ENCODE data around the gene LRRTM2.

LRRTM2 gene

DNA sequence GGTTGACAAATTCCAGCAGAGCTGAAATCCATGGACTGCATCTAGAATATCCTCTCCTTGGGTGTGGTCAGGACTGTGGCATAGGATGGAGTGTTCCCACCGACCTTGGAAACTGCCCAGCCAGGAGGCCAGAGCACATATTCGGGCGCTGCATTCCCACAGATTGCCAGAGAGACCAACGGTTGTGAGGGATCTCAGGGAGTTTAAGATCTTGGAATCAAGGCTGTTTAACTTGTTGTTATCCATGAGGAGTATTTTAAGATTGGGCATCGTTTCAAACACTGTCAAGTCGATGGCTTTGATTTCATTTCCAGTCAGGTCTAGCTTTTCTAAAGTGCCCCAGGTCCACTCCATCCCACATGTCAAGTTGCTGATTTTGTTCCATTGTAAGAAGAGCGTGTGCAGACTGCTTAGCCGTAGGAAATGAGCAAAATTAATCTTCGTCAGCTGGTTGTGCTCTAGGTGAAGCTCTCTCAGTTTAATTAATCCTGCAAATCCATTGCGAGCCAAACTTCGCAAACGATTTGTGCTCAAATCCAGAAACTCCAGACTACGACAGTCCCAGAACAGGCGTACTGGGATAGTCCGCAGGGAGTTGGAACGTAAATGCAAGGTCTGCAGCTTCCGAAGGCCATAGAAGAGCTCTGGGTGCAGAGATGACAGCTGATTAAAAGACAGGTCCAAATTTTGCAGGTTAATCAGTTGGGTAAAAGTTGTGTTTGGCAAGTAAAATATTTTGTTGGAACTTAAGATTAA is 1.5 kb downstream of the LRRTM2 start:
- no peak overlapping the region for H3K4me3 ChIP-seq (ENCODE audit: low read depth, low read length)
- TF ChIP-seq, protein P1, sequence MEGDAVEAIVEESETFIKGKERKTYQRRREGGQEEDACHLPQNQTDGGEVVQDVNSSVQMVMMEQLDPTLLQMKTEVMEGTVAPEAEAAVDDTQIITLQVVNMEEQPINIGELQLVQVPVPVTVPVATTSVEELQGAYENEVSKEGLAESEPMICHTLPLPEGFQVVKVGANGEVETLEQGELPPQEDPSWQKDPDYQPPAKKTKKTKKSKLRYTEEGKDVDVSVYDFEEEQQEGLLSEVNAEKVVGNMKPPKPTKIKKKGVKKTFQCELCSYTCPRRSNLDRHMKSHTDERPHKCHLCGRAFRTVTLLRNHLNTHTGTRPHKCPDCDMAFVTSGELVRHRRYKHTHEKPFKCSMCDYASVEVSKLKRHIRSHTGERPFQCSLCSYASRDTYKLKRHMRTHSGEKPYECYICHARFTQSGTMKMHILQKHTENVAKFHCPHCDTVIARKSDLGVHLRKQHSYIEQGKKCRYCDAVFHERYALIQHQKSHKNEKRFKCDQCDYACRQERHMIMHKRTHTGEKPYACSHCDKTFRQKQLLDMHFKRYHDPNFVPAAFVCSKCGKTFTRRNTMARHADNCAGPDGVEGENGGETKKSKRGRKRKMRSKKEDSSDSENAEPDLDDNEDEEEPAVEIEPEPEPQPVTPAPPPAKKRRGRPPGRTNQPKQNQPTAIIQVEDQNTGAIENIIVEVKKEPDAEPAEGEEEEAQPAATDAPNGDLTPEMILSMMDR (IDR thresholded peaks at IDR 0.05; ENCODE audit: insufficient read depth, low read depth, low read length, missing control alignments) = no peak
- no peak for DNase-seq (ENCODE audit: low read depth)

DNA sequence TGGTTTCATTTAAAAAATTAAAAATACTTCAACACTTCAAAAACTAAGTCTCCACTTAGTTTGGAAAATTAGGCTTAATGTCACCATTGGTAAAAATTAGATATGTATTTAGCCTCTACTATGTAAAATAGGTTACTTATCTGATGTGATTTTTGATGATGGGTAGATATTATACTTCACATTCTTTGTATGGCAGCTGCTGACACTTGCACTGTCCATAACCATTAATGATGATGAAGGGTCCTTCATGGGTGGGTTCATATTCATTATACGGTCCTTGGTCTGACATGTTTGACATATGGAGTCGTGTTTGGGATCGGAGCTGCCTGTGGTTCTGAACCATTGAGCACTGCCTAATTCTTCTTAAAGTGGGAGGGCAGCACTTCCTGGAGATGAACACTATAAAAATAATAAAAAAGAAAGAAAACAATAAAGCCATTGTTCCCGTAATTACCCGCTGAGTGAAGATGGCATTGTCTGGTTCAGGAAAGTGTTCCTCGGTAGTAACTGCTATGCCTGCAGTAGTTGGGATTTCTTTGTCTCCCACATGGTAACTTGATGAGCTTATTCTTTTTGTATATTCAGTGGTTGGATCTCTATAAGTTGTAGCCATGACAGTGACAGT is 2.2 kb downstream of the LRRTM2 start:
- TF ChIP-seq, protein P1 (IDR thresholded peaks at IDR 0.05; ENCODE audit: insufficient read depth, low read depth, low read length, missing control alignments) = no peak
- no peak for DNase-seq (ENCODE audit: low read depth)
- H3K4me3 ChIP-seq (ENCODE audit: low read depth, low read length) = no peak overlapping the region

DNA sequence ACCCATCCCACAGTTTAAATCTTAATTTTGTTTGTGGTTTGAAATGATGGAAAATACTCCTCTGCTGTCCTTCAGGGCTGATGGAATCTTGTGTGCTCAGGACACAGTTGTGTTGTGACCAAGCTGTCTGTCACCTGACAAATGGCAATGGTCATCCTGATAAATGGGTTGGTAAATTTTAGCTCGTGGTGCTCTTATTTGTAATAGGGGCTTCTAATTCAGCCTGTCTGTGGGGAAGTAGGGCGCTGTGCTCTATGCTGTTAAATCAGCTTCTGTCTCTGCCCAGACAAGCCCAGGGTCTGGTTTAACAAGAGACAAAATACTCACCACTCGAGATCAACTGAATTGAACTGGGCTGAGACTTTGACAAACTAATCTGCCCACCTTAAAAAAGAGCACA is 4.5 kb downstream of the LRRTM2 start:
- TF ChIP-seq, protein P1 (IDR thresholded peaks at IDR 0.05; ENCODE audit: insufficient read depth, low read depth, low read length, missing control alignments) = no peak
- DNase-seq (ENCODE audit: low read depth) = no peak
- no peak overlapping the region for H3K4me3 ChIP-seq (ENCODE audit: low read depth, low read length)

DNA sequence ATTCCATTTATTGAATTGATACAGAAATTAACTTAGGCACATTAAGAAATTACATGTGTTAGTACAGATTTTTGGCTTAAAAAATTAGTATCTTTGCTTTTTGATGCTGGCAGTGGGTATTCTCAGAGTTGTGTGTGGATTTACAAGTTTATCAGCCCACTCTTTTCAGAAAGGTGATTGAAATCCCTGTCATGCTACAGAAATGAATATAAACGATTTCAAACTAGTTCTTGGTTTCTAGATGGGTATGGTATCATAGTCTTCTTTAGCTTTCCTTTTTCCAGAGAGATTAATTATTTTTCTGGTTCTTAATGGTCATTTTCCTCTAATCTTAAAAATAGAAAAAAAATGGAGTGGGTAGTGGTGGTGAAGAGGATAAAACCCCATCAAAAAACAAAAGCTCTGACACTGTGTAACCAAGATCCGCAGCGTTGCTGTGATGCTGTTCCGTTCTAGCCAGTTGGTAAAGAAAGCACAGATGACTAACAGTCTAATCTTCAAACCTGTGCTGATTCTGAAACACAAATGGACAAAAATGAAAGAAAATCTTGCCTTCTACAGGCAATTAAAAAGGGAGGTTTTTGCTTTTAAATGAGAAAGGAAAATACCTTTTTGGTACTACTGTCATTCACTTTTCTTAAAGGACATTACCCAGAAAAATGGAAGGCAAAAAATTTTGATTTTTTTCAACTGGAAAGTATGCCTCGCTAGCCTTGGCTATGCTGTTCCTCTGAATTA is 5.2 kb downstream of the LRRTM2 start:
- TF ChIP-seq, protein P1 (IDR thresholded peaks at IDR 0.05; ENCODE audit: insufficient read depth, low read depth, low read length, missing control alignments) = no peak
- no peak overlapping the region for H3K4me3 ChIP-seq (ENCODE audit: low read depth, low read length)
- DNase-seq (ENCODE audit: low read depth) = no peak

DNA sequence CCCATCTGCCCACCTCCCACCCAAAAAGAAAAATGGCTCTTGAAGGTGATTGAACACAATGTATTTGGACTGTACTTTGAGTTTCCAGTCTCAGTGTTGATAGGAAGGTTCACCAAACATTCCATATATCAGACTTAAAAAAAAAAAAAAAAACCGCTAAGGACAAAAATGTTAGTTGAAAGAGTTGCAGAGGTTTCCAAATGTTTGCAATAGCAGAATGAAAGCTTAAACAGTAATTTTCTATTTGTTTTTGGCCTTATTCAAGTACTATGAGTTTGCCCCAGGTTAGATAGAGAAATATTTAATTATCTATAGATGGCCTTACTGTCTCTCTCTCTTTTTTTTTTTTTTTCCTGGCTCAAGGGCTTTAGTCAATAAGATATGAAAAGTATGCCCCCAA is 6.1 kb downstream of the LRRTM2 start:
- no peak for DNase-seq (ENCODE audit: low read depth)
- no peak overlapping the region for H3K4me3 ChIP-seq (ENCODE audit: low read depth, low read length)
- TF ChIP-seq, protein P1 (IDR thresholded peaks at IDR 0.05; ENCODE audit: insufficient read depth, low read depth, low read length, missing control alignments) = no peak

DNA sequence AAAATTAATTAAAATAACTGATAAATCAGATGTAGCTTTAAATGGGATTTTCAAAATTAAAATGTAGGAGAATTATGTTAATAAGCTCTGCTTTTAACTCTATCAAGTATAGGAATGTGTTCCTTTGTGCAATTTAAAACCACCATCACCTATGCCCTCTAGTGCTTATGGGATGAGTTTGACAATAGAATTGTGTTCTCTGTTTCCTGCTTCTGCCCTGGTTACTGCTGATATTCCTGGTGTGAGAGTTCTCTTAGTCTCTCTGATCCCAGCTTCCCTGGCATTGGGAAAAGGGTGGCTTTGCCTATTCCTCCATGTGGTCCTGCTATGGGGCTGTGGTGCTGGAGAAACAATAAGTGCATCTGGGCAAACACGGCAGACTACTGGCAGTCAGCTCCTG is 8.1 kb downstream of the LRRTM2 start:
- H3K4me3 ChIP-seq (ENCODE audit: low read depth, low read length) = no peak overlapping the region
- TF ChIP-seq, protein P1 (IDR thresholded peaks at IDR 0.05; ENCODE audit: insufficient read depth, low read depth, low read length, missing control alignments) = no peak
- DNase-seq (ENCODE audit: low read depth) = no peak
